Measurements from ENCODE around the gene LHX3. TPM values are rescaled to one million over a fixed set of nuclear protein-coding genes. Genes with fewer than 3 reads are reported as not detected.
A peak's percentile ranks its signal among the peaks of the same experiment; 100 is the strongest.

LHX3 gene
- total RNA-seq, 1 donor from 2014 or later = not detected

GRCh38 chr9:136246849-136247550 lies 42.1 kb upstream of the LHX3 start:
- peaks cover 36% of the 10 kb centered on the region for H3K27me3 ChIP-seq (ENCODE audit: control insufficient read depth, insufficient read depth, low read length)
- no peaks in the 10 kb centered on the region for H3K36me3 ChIP-seq (ENCODE audit: control insufficient read depth, insufficient read depth, low read length)
- DNase-seq (ENCODE audit: low read depth) = no peak
- no peak overlapping the region for H3K4me3 ChIP-seq (ENCODE audit: low read depth, low read length)
- TF ChIP-seq, protein P1, sequence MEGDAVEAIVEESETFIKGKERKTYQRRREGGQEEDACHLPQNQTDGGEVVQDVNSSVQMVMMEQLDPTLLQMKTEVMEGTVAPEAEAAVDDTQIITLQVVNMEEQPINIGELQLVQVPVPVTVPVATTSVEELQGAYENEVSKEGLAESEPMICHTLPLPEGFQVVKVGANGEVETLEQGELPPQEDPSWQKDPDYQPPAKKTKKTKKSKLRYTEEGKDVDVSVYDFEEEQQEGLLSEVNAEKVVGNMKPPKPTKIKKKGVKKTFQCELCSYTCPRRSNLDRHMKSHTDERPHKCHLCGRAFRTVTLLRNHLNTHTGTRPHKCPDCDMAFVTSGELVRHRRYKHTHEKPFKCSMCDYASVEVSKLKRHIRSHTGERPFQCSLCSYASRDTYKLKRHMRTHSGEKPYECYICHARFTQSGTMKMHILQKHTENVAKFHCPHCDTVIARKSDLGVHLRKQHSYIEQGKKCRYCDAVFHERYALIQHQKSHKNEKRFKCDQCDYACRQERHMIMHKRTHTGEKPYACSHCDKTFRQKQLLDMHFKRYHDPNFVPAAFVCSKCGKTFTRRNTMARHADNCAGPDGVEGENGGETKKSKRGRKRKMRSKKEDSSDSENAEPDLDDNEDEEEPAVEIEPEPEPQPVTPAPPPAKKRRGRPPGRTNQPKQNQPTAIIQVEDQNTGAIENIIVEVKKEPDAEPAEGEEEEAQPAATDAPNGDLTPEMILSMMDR (IDR thresholded peaks at IDR 0.05; ENCODE audit: insufficient read depth, low read length, poor library complexity, severe bottlenecking) = no peak

DNA sequence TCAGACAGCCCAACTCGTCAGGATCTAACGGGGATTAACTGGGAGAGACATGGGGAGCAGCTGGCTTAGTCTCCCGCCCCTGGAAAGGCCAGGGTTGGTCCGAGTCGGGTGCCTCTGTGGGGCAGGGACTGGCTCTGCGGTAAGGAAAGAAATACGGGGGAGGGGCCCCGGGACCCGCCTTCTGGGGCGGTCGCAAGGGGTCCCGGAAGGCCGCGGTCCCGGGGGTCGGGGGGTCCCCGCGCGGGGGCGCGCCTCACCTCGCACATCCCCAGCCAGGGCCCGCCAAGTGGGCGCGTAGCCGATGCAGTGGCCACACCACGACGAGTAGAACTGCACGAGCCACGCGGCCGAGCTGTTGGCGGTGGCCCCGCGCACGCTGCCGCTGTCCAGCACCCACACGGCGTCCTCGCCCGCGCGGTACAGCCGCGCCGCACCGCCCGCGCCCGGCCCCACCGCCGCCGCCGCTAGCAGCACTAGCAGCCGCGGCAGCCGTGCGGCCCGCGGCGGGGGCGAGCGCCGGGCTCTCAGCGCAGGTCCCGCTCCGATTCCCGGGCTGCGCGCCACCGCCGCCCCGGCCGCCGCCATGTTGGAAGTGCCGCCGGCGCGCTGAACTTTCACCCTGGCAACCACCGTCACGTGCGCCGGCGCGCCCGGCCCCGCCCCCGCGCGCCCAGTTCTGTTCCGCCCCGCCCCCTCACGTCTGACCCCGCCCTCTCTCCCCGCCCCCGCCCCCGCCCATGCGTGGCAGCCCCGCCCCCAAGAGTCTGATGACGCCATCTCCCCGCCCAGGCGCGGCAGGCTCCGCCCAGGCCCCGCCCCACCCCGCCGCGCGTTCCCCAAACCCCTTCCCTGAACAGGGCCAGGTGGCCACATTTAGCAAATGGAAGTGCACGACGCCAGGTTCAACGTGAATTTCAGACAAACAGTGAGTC lies 40.6 kb upstream of the LHX3 start, which contains the start of gene QSOX2:
Gene QSOX2 (minus strand): TSS at position 594 of the 932 bp plus-strand sequence. CDS start 9 bp downstream, at position 585.
- peaks cover 29% of the 10 kb centered on the region for H3K27me3 ChIP-seq (ENCODE audit: control insufficient read depth, insufficient read depth, low read length)
- no peak for DNase-seq (ENCODE audit: low read depth)
- H3K36me3 ChIP-seq (ENCODE audit: control insufficient read depth, insufficient read depth, low read length) = no peaks in the 10 kb centered on the region
- TF ChIP-seq, protein P1 (IDR thresholded peaks at IDR 0.05; ENCODE audit: insufficient read depth, low read length, poor library complexity, severe bottlenecking) = no peak
- H3K4me3 ChIP-seq (ENCODE audit: low read depth, low read length) = peak within 1 kb of the TSS; percentile 69

GRCh38 chr9:136244969-136245218 lies 40.0 kb upstream of the LHX3 start:
- no peak for DNase-seq (ENCODE audit: low read depth)
- Histone ChIP-seq H3K36me3 (ENCODE audit: control insufficient read depth, insufficient read depth, low read length) (no peaks in the 10 kb centered on the region), H3K4me3 (ENCODE audit: low read depth, low read length) (peak overlapping the region; percentile 69), H3K27me3 (ENCODE audit: control insufficient read depth, insufficient read depth, low read length) (peaks cover 25% of the 10 kb centered on the region)
- TF ChIP-seq, protein P1 (IDR thresholded peaks at IDR 0.05; ENCODE audit: insufficient read depth, low read length, poor library complexity, severe bottlenecking) = no peak

DNA sequence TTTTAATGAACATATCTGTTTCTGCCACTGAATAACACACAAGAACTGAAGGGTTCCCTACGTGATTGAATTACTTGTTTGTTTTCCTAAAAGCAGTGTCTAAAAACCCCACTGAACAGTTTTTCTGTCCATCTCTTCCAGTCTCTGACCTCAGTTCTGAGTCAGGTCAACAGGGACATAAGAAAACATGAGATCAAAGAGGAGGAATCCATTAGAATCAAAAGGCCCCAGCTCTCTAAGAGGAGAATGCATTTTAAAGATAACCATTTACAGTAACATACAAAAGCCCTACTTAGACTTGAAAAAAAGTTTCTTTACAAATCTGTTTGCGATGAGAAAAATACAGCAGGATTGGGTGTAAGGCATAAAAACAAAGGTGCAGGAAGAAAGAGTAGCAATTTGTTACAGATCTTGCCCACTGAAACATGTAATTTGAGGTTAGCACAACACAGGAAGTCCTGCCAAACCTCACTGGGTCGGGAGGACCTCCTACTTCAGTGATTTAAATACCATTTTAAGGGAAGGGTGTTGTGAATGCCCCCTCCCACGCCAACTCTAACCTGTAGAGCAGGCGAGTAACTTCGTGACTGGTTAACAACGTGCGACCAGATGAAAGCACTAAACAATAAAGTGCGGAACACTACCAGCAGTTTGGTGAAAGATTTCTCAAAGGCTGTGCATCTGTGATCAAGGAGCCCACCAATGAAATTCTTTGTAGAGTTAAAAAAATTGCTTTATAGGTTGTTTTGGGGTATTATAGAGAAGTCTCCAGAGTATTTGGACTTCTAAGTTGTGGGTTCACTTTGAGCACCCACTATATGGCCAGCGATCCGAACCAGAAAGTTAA lies 39.4 kb upstream of the LHX3 start:
- no peak for DNase-seq (ENCODE audit: low read depth)
- TF ChIP-seq, protein P1 (IDR thresholded peaks at IDR 0.05; ENCODE audit: insufficient read depth, low read length, poor library complexity, severe bottlenecking) = no peak
- Histone ChIP-seq H3K36me3 (ENCODE audit: control insufficient read depth, insufficient read depth, low read length) (no peaks in the 10 kb centered on the region), H3K4me3 (ENCODE audit: low read depth, low read length) (peak overlapping the region; percentile 69), H3K27me3 (ENCODE audit: control insufficient read depth, insufficient read depth, low read length) (peaks cover 20% of the 10 kb centered on the region)

DNA sequence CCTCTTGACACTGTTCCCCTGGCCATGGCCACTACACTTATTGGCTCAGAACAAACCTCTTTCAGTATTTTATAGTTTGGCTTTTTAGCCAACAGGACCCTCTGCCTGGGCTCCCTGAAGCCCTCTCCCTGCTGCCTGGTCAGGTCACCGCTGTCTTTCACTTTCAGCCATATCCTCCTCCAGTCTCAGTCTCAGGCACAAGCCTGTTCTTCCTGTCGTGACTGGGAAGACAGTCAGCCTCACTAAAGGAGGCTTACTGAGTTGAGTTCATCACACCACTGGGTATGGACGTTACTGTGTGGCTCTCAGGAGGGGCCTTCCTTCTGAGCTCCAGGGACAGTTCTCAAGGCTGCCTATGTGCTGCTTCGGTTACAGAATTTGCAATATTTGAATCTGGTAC lies 38.7 kb upstream of the LHX3 start:
- TF ChIP-seq, protein P1 (IDR thresholded peaks at IDR 0.05; ENCODE audit: insufficient read depth, low read length, poor library complexity, severe bottlenecking) = no peak
- no peak overlapping the region for H3K4me3 ChIP-seq (ENCODE audit: low read depth, low read length)

More for the DNA sequence above, 38.7 kb upstream of the LHX3 start:
- H3K36me3 ChIP-seq (ENCODE audit: control insufficient read depth, insufficient read depth, low read length) = no peaks in the 10 kb centered on the region
- peaks cover 15% of the 10 kb centered on the region for H3K27me3 ChIP-seq (ENCODE audit: control insufficient read depth, insufficient read depth, low read length)
- no peak for DNase-seq (ENCODE audit: low read depth)
